Measurements from ENCODE around the gene SH3D19.
"Not testable (repeated sequence)": the region's sequence is repeated elsewhere in the genome, so short reads cannot be mapped to it uniquely, and the experiment has no call there.

Gene SH3D19

GRCh38 chr4:151322161-151322560 lies 3.2 kb downstream of the SH3D19 start:
- not testable (repeated sequence) for DNase-seq

- DNase-seq = no peak
Observed at GRCh38 chr4:151321586-151321985, 3.8 kb downstream of the SH3D19 start.

- DNase-seq = no peak
Observed at GRCh38 chr4:151319490-151319889, 5.9 kb downstream of the SH3D19 start.

DNA sequence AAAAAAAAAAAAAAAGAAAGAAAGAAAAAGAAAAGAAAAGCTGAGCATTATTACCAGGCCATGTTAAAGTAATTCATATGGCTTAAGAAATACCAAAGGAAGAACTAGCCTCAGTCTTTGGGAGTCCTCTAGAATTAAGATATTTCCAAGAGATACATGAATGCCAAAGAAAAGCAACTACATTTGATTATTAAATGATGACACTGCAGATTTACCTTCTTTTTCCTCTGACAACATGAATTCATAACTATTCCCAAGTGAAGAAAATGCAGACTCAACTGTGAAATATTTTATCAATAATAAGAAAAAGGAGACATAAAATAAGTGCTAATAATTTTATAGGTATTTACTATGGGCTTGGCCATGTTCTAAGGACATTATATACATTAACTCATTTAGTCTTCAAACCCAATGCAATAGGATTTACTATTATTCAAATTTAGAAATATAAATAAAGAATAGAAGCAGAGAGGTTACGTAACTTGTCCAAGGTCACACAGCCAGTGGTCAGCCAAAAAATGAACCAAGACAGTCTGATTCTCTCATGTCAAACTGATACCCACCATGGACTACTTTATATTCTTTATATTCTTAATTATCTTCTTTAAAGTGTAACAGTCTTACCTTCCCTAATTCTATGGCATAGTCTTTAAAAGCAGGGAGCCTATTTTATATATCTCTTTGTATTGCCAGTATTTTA lies 6.9 kb downstream of the SH3D19 start:
- DNase-seq = no peak

- DNase-seq = no peak
Observed at GRCh38 chr4:151316645-151317044, 8.8 kb downstream of the SH3D19 start.

GRCh38 chr4:151315212-151315886 lies 10.1 kb downstream of the SH3D19 start:
- DNase-seq = no peak

- no peak for DNase-seq
Observed at GRCh38 chr4:151314479-151314878, 10.9 kb downstream of the SH3D19 start.

DNA sequence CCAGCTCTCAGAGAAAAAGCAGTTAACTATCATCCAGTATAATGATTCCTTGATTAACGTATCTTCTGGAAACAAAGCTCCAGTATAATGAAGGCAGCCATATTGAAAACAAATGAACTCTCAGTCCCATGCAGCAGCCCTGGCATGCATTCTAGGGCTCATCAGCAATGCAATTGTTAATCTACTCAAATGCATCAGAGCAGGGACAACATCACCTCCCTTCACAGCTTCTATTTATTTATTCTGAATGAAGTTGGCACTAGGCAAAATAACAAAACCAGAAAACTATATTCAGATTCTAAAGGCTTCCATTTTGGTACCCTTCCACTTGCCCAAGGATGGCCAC lies 11.4 kb downstream of the SH3D19 start:
- no peak for DNase-seq

DNA sequence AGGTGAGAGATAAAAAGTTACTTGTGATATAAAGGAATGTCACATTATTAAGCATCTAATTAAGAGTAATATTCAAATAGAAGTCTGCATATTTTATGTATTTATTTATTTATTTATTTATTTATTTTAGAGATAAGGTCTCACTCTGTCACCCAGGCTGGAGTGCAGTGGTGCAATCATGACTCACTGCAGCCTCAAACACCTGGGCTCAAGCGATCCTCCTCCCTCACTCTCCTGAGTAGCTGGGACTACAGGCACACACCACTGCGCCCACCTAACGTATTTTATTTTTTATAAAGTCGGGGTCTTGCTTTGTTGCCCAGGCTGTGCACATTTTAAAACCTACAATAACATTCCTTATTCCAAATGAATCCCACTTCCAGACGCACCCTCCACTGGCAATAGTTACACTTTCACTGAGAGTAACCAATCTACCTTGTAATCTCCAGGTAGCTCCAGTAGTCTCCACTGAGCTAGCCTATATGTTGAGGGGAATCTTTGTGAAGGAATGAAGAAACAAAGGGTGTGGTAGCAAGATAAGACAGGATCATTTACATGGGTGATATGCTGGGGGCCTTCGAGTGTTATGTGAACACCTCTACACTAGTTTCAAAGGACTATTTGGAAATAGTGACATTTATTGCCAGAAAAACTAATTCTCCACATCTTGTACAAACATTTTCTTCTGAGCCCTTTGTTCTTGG lies 11.9 kb downstream of the SH3D19 start:
- DNase-seq = no peak

GRCh38 chr4:151310124-151310728 lies 15.2 kb downstream of the SH3D19 start:
- DNase-seq = no peak

GRCh38 chr4:151304755-151305154 lies 20.6 kb downstream of the SH3D19 start:
- no peak for DNase-seq

DNA sequence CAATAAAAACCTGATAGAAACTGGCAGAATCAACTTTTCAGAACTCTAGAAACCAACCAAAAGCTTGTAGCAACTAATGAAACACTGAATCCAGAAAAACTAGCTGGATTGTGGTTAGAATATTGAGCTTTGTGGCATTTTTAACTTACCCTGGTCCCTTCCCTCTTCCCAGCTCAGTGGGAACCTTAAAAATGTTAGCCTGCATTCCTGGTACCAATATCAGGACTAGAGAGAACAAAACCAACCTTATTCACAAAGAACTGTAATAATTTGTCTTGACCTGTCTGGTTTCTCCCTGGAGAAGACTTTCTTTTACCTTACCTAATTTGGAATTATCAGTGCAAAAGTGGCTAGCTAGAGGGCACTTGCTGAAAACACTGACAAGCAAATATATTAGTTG lies 21.2 kb downstream of the SH3D19 start:
- no peak for DNase-seq

GRCh38 chr4:151302432-151302831 lies 23.0 kb downstream of the SH3D19 start:
- DNase-seq = no peak

GRCh38 chr4:151297170-151297569 lies 28.2 kb downstream of the SH3D19 start:
- DNase-seq = no peak

- DNase-seq = no peak
Observed at GRCh38 chr4:151296227-151296626, 29.2 kb downstream of the SH3D19 start.

DNA sequence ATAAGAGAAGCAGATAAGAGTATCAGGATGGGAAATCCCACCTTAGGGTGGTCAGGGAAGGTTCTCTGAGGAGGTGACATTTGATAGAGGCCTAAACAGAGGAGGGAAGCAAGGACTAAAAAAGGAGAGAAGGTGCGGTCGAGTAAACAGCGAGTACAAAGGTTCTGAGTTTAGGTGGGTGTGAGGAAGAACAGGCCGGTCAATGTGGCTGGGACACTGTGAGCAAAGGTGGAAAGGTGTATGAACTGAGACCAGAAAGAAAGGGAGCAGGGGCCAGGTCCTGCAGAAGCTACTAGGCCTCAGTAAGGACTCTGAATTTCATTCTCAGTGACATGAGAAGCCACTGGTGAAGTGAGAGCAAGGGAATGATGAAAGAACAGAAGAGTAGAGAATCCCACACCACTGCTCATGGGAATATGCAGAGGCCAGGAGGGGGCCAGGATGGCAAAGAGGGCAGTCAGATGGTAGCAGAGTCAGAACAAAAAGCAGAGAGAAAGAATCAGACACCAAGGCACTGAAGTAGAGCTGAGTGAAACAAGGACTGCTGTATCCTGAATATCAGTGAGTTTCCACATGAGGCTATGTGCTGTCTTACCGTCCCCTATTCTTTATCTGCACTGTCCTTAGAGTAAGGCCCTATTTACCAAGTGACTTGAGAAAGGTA lies 30.4 kb downstream of the SH3D19 start:
- no peak for DNase-seq

GRCh38 chr4:151292038-151292437 lies 33.4 kb downstream of the SH3D19 start:
- no peak for DNase-seq

GRCh38 chr4:151291485-151291884 lies 33.9 kb downstream of the SH3D19 start:
- no peak for DNase-seq

DNA sequence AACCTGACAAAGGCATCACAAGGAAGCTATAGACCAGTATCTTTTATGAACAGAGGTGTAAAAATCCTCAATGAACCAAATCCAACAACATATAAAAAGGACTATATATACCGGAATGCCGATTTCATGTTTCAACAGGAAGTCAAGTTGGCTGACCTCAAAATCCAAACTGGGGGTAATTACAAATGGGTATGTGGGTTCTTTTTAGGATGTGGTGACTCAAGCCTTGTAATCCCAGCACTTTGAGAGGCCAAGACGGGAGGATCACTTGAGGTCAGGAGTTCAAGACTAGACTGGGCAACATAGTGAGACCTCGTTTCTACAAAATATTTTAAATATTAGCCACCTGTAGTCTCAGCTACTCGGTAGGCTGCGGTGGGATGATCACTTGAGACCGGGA lies 38.0 kb downstream of the SH3D19 start:
- DNase-seq = no peak

DNA sequence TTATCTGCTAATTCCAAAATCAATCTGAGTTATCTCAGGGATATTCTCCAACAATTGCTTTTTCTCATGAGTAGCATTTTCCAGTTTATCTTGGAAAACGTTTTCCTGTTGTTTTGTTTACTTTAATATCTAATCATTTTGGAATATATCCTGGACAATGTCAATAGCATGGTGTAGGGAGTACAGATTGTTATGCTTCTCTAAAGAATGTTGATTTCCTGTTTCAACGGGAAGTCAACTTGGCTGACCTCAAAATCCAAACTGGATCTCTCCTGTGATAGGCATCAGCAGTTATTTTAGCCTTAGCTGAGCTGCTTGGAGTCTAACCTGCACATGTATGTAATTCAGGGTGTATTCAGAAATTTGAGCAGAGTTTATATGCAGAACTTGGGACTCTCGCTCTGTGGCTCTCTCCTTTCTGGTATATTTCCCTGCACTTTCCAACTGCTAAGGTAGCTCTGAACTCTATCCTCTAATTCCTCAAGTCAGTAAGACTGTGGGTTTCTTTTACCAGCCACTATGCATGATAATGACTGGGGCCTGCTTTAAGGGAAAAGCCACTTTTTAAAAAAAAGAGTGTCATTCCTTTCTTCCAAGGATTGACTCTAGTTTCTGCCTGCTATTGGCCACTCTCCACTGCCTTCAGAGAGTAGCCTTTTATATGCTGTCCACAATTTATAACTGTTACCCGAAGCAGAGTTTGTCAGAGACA lies 40.7 kb downstream of the SH3D19 start:
- no peak for DNase-seq

DNA sequence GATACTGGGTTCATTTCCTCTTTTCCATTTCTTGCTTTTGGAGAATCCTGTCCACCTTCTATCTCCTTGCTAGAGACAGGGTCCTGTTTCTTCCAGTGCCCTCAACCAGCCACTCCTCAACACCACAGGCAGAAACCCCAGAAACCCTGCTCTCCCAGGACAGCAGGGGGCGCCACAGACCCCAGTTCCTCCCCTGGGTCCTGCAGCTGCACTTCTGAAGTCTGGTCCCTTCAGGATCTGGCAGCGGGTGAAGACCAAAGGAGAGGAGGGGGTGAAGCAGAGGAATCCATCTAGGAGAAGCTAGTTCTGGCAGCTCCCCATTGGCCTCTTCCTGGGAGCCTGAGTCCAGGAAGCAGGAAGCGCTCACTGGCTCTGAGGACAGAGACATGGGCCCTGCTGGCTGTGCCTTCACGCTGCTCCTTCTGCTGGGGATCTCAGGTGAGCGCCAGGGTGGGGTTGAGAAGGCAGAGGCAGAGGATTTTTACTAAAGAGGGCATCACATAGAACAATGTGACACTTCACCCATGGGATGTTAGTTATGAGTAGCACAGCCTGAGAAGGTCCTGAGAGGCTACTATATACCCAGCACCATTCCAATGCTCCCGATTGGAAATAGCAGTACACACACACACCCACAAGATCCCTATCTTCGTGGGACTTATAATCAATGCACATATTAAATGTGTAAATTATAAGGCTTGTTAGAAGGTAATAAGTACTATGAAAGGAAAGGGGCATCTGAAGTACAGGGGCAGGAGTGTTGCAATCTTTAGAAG lies 48.4 kb downstream of the SH3D19 start, which contains the start of gene PRSS48:
TSS of gene PRSS48 (plus strand) at position 375 of the 776 bp plus-strand sequence. CDS start at position 387, 12 bp downstream.
- DNase-seq = peak; percentile 1

- DNase-seq = not testable (repeated sequence)
Observed at GRCh38 chr4:151268905-151269304, 56.5 kb downstream of the SH3D19 start.
